Naive thymus-derived CD4-positive, alpha-beta T cell (primary cell): ENCODE measurements around the gene SH3RF3. TPM values are rescaled to one million over a fixed set of nuclear protein-coding genes. Genes with fewer than 3 reads are reported as not detected.
A peak's percentile ranks its signal among the peaks of the same experiment; 100 is the strongest.

Source experiments
- ATAC-seq: fragments of 150-1000 bp; cut with Tn5 transposase; 2 replicates; pipeline ENCODE4 v1.10.0; 2021; ENCODE audit warnings: mild to moderate bottlenecking, moderate library complexity
- CTCF ChIA-PET: fragments of 350-600 bp; sonication (Branson Sonifier 250); formaldehyde crosslinking; loops from one replicate; lab custom pipeline; 2021; ENCODE audit warnings: antibody characterized with exemption; lab: Charles Lee
- POLR2A ChIA-PET: fragments of 350-600 bp; sonication (Branson Sonifier 250); formaldehyde crosslinking; loops from one replicate; lab custom pipeline; 2021; ENCODE audit warnings: antibody characterized with exemption, inconsistent platforms; lab: Charles Lee
- DNase-seq, 9 donors: peaks; one replicate each; pipeline versions ENCODE4 v3.0.0 to v3.0.0-alpha.2; 2020 to 2022; ENCODE audit warnings: mixed read lengths in 1 of 9
- H3K27ac ChIP-seq: one replicate; pipeline ENCODE4 v1.7.0; 2013; ENCODE audit warnings: mild to moderate bottlenecking, low read depth, low read length, moderate library complexity
- H3K27me3 ChIP-seq, 2 donors: one replicate each; pipeline ENCODE4 v1.7.0; 2013; ENCODE audit warnings: low read length in 2 of 2, mild to moderate bottlenecking in 2 of 2, moderate library complexity in 2 of 2; ENCODE audit not compliant: control insufficient read depth in 2 of 2, insufficient read depth in 2 of 2
- H3K36me3 ChIP-seq, 3 experiments: 1 replicate in 2 of 3; 2 replicates in 1 of 3; pipeline ENCODE4 v1.7.0; 2013; ENCODE audit warnings: low read length in 3 of 3, mild to moderate bottlenecking in 3 of 3, moderate library complexity in 1 of 3; ENCODE audit not compliant: insufficient read depth in 3 of 3, control insufficient read depth in 2 of 3
- H3K4me1 ChIP-seq, 2 donors: one replicate each; pipeline ENCODE4 v1.7.0; 2013; ENCODE audit warnings: low read length in 2 of 2, mild to moderate bottlenecking in 2 of 2, moderate library complexity in 1 of 2; ENCODE audit not compliant: control insufficient read depth in 2 of 2, insufficient read depth in 2 of 2
- H3K4me3 ChIP-seq: 2 replicates; pipeline ENCODE4 v1.7.0; 2013; ENCODE audit warnings: mild to moderate bottlenecking, low read length
- H3K9me3 ChIP-seq, 3 experiments: 1 replicate in 2 of 3; 2 replicates in 1 of 3; pipeline ENCODE4 v1.7.0; 2013; ENCODE audit warnings: low read length in 3 of 3; ENCODE audit not compliant: control insufficient read depth in 2 of 3
- H3K27ac Mint-ChIP-seq, 9 donors: one replicate each; pipeline ENCODE4 v1.8.0; 2020 to 2022; ENCODE audit warnings: mixed read lengths in 9 of 9, mild to moderate bottlenecking in 8 of 9, moderate library complexity in 5 of 9, inconsistent platforms in 2 of 9
- H3K27me3 Mint-ChIP-seq, 5 donors: one replicate each; pipeline ENCODE4 v1.8.0; 2021 to 2022; ENCODE audit warnings: mixed read lengths in 5 of 5, mild to moderate bottlenecking in 1 of 5
- H3K36me3 Mint-ChIP-seq, 5 donors: one replicate each; pipeline ENCODE4 v1.8.0; 2020 to 2022; ENCODE audit warnings: mixed read lengths in 5 of 5, mild to moderate bottlenecking in 3 of 5, inconsistent platforms in 1 of 5
- H3K4me1 Mint-ChIP-seq, 7 donors: one replicate each; pipeline ENCODE4 v1.8.0; 2020 to 2022; ENCODE audit warnings: mixed read lengths in 7 of 7, mild to moderate bottlenecking in 3 of 7, inconsistent platforms in 1 of 7
- H3K4me3 Mint-ChIP-seq, 10 donors: one replicate each; pipeline ENCODE4 v1.8.0; 2020 to 2022; ENCODE audit warnings: mild to moderate bottlenecking in 10 of 10, mixed read lengths in 10 of 10, moderate library complexity in 6 of 10, inconsistent platforms in 2 of 10
- H3K9me3 Mint-ChIP-seq, 11 donors: one replicate each; pipeline ENCODE4 v1.8.0; 2020 to 2022; ENCODE audit warnings: mixed read lengths in 11 of 11, mild to moderate bottlenecking in 4 of 11, inconsistent platforms in 1 of 11, moderate library complexity in 1 of 11
- intact Hi-C, 2 donors: fragments of 100-400 bp; cut with micrococcal nuclease; formaldehyde crosslinking; loops; one replicate each; pipeline ENCODE4 v1.15.1; 2023
- polyA plus RNA-seq, 2 donors: library from polyadenylated mRNA; unstranded; fragments of 300-500 nt; fragmentation: Illumina TruSeq; gene quantifications; one replicate each; pipeline ENCODE4 v1.2.3, GENCODE V29; 2021
- total RNA-seq, 6 experiments: library from RNA in 5 of 6; stranded (reverse) in 5 of 6; gene quantifications; 1 replicate in 5 of 6; 2 replicates in 1 of 6; pipeline ENCODE4 v1.2.3 and lab custom pipeline; 2021 to 2026

The SH3RF3 gene
- total and polyA plus RNA-seq, 7 experiments from 2014 or later: 0.19 to 11.5 (median 4.8) TPM

- H3K4me3 ChIP-seq: no peak overlapping the region
- intact Hi-C loops: no loop called here
- H3K9me3 ChIP-seq: no peaks in the 10 kb centered on the region
- ChIA-PET POLR2A (no interaction called here), CTCF (no interaction called here)
- H3K4me1 ChIP-seq: no peaks in the 10 kb centered on the region
- DNase-seq (no peak), ATAC-seq (no peak)
- Mint-ChIP-seq H3K36me3 (peaks cover 0 to 9% (median 5%) of the 10 kb centered on the region in 5 donors), H3K27me3 (peaks cover 0 to 18% (median 0%) of the 10 kb centered on the region in 5 donors), H3K4me3 (no peak overlapping the region), H3K9me3 (peaks cover 0 to 4% (median 0%) of the 10 kb centered on the region in 11 donors), H3K4me1 (peaks cover 3 to 60% (median 28%) of the 10 kb centered on the region in 7 donors), H3K27ac (no peak overlapping the region)
- no peaks in the 10 kb centered on the region for H3K27me3 ChIP-seq
- H3K36me3 ChIP-seq: no peaks in the 10 kb centered on the region
- no peak overlapping the region for H3K27ac ChIP-seq
Measured at GRCh38 chr2:109168086-109168485, 39.1 kb downstream of the SH3RF3 start.

DNA sequence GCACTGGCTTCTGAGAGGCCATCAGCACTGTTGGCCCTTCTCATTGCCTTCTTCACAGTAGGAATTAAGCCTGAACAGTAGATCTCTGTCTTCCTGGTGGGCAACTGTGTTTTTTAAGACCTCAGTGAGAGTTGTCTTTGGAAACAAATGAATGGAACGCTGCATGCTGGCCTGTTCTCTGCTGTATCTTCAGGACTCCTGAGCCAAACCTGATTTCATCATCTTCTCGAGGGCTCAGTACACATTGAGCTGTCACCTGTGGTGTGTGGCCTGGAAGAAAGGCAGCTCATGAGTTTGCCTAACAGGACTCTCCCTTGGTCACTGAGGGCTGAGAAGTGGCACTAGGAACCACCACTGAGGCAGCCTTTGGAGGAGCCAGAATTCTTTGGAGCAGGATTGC, 39.7 kb downstream of the SH3RF3 start:
- peaks cover 0 to 18% (median 0%) of the 10 kb centered on the region in 5 donors for H3K27me3 Mint-ChIP-seq
- intact Hi-C loops: no loop called here
- DNase-seq (no peak), ATAC-seq (no peak)
- Histone ChIP-seq H3K4me3 (no peak overlapping the region), H3K27ac (no peak overlapping the region), H3K9me3 (no peaks in the 10 kb centered on the region), H3K27me3 (no peaks in the 10 kb centered on the region), H3K36me3 (no peaks in the 10 kb centered on the region), H3K4me1 (peaks cover 0 to 4% of the 10 kb centered on the region in 2 donors)
- ChIA-PET CTCF (no interaction called here), POLR2A (interaction anchor here (1.4 kb wide), 1 partner anchor 12 kb away, joined by 4 read pairs; no protein-coding TSS in a partner anchor)
- peaks cover 0 to 4% (median 0%) of the 10 kb centered on the region in 11 donors for H3K9me3 Mint-ChIP-seq
- no peak overlapping the region for H3K4me3 Mint-ChIP-seq
- H3K4me1 Mint-ChIP-seq: peaks cover 3 to 61% (median 31%) of the 10 kb centered on the region in 7 donors
- peaks cover 0 to 9% (median 5%) of the 10 kb centered on the region in 5 donors for H3K36me3 Mint-ChIP-seq
- peak overlapping the region in 2 of 9 donors; percentile 9 to 47 for H3K27ac Mint-ChIP-seq

- H3K9me3 ChIP-seq: peaks cover 0 to 5% (median 0%) of the 10 kb centered on the region in 3 experiments
- DNase-seq (peak in 2 of 9 donors; percentile 19 to 21), ATAC-seq (peak; percentile 26)
- no peak overlapping the region for H3K4me3 ChIP-seq
- no peaks in the 10 kb centered on the region for H3K27me3 ChIP-seq
- H3K36me3 ChIP-seq: no peaks in the 10 kb centered on the region
- POLR2A ChIA-PET: interaction anchor here (0.6 kb wide), 1 partner anchor 9 kb away, joined by 3 read pairs; no protein-coding TSS in a partner anchor
- Mint-ChIP-seq H3K27me3 (peaks cover 0 to 20% (median 0%) of the 10 kb centered on the region in 5 donors), H3K4me1 (peaks cover 5 to 64% (median 35%) of the 10 kb centered on the region in 7 donors), H3K9me3 (peaks cover 0 to 6% (median 0%) of the 10 kb centered on the region in 11 donors), H3K27ac (no peak overlapping the region), H3K4me3 (no peak overlapping the region), H3K36me3 (peaks cover 0 to 8% (median 7%) of the 10 kb centered on the region in 5 donors)
- H3K4me1 ChIP-seq: peaks cover 0 to 14% of the 10 kb centered on the region in 2 donors
- CTCF ChIA-PET: no interaction called here
- intact Hi-C loops: no loop called here
- H3K27ac ChIP-seq: no peak overlapping the region
Measured at GRCh38 chr2:109170645-109171044, 41.6 kb downstream of the SH3RF3 start.

DNA sequence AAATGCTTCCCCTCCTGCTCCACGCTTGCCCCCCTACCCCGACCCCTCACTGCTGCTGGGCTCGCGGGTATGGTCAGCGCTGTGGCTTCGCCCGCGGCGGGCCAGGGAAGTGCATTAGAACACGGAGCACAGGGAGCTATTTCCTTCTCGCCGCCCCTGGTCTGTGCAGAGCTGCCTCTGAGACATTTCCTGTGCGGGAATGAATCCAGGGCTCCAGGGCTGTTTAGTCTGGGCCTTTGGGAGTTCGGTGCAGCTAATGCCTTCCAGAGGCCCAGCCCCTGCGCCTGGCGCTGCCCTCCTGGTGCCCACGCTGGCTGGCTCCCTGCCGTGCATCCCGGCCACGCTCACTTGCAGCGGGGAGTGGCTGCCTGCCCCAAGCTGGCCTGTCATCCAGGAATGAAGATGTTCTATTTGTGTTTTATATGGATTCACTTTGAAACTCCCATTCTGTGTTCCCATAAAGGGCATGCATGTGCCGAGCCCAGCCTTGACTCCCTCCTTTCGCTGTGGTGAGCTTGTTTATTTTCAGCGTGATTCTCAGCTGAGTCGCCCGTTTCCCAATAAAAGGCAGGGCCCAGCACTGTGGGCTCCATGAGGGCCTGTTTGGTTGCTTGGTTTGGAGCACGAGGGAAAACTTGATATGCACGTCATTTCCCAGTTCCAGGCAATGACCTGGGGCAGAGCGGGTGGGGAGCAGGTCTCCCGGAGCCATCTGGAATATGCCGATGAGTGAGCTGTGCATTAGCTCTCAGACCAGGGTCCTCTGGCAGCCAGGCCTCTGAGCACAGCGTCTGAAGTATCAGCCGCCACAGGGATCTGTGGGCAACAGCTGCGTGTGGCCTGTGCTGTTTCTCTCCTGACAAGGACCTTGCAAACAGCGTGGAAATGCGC, 42.7 kb downstream of the SH3RF3 start:
- H3K9me3 Mint-ChIP-seq: peaks cover 0 to 6% (median 0%) of the 10 kb centered on the region in 11 donors
- intact Hi-C loops: no loop called here
- H3K27ac Mint-ChIP-seq: peak overlapping the region in 1 of 9 donors; percentile 25
- peaks cover 0 to 5% (median 0%) of the 10 kb centered on the region in 3 experiments for H3K9me3 ChIP-seq
- no peak overlapping the region for H3K4me3 ChIP-seq
- peaks cover 0 to 14% of the 10 kb centered on the region in 2 donors for H3K4me1 ChIP-seq
- peaks cover 5 to 68% (median 36%) of the 10 kb centered on the region in 7 donors for H3K4me1 Mint-ChIP-seq
- POLR2A ChIA-PET: interaction anchor here (0.6 kb wide), 1 partner anchor 156 kb away, joined by 3 read pairs; no protein-coding TSS in a partner anchor
- ATAC-seq (no peak), DNase-seq (no peak)
- H3K27me3 ChIP-seq: no peaks in the 10 kb centered on the region
- no peak overlapping the region for H3K4me3 Mint-ChIP-seq
- H3K36me3 Mint-ChIP-seq: peaks cover 0 to 8% (median 4%) of the 10 kb centered on the region in 5 donors
- no peaks in the 10 kb centered on the region for H3K36me3 ChIP-seq
- CTCF ChIA-PET: interaction anchor here (1.1 kb wide), 1 partner anchor 103 kb away, joined by 4 read pairs; no protein-coding TSS in a partner anchor
- no peak overlapping the region for H3K27ac ChIP-seq
- H3K27me3 Mint-ChIP-seq: peaks cover 0 to 25% (median 0%) of the 10 kb centered on the region in 5 donors

- Mint-ChIP-seq H3K27me3 (peaks cover 0 to 33% (median 0%) of the 10 kb centered on the region in 5 donors), H3K4me1 (peaks cover 5 to 73% (median 36%) of the 10 kb centered on the region in 7 donors), H3K27ac (peak overlapping the region in 2 of 9 donors; percentile 34 to 87), H3K36me3 (peaks cover 0 to 7% (median 4%) of the 10 kb centered on the region in 5 donors), H3K4me3 (no peak overlapping the region), H3K9me3 (peaks cover 0 to 6% (median 0%) of the 10 kb centered on the region in 11 donors)
- ChIA-PET CTCF (no interaction called here), POLR2A (no interaction called here)
- H3K27me3 ChIP-seq: no peaks in the 10 kb centered on the region
- no peak overlapping the region for H3K27ac ChIP-seq
- H3K9me3 ChIP-seq: peaks cover 0 to 5% (median 0%) of the 10 kb centered on the region in 3 experiments
- peaks cover 0 to 14% of the 10 kb centered on the region in 2 donors for H3K4me1 ChIP-seq
- intact Hi-C loops: no loop called here
- no peak for DNase-seq
- no peak overlapping the region for H3K4me3 ChIP-seq
- H3K36me3 ChIP-seq: no peaks in the 10 kb centered on the region
- ATAC-seq: no peak
Measured at GRCh38 chr2:109172556-109173105, 43.6 kb downstream of the SH3RF3 start.
